ENCODE data around the gene TMEM62. TPM values are rescaled to one million over a fixed set of nuclear protein-coding genes. Genes with fewer than 3 reads are reported as not detected.
A peak's percentile ranks its signal among the peaks of the same experiment; 100 is the strongest.
"Not testable (repeated sequence)": the region's sequence is repeated elsewhere in the genome, so short reads cannot be mapped to it uniquely, and the experiment has no call there.

Gene TMEM62
- polyA plus RNA-seq, 3 donors, result 13.3 to 16.7 (median 15.7) TPM

DNA sequence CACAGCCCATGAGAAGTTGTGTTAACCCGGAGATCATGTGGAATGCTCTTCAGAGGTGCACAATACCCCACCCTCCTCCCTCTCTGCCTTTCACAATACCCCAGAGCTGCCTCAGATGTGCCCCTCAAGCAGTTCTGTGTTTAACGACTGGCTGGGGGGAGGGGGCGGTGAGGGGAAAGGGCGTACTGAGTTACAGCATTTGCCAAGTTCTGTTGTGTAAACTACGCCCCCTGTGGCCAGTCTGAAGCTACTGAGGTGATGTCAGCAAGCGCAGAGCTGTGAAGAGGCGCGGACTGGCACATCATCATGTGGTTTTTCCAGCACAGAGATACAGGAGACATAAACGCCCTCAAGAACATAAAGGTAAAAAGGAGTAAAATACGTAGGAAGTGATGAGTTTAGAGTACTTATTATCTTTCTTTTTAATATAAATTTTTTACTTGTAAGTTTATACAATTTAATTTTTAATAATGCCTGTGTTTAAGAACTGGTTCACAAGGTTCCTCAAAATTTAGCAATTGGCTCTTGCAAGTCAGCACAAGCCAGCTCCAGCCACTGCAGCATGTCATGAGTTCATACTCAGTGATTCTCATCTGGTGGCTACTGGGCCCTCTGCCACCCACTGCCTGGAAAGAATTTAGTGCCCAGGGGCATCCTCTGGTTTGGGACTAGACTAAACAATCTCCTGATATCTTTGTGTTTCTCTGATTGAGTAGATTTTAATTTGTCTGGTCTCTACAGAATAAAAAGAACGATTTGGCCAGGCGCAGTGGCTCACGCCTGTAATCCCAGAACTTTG, 85.7 kb downstream of the TMEM62 start:
- peak in 2 of 11 donors; percentile 13 for DNase-seq (ENCODE audit: extremely low read depth in 1 of 11, low read depth in 9 of 11, low spot score in 4 of 11)

DNA sequence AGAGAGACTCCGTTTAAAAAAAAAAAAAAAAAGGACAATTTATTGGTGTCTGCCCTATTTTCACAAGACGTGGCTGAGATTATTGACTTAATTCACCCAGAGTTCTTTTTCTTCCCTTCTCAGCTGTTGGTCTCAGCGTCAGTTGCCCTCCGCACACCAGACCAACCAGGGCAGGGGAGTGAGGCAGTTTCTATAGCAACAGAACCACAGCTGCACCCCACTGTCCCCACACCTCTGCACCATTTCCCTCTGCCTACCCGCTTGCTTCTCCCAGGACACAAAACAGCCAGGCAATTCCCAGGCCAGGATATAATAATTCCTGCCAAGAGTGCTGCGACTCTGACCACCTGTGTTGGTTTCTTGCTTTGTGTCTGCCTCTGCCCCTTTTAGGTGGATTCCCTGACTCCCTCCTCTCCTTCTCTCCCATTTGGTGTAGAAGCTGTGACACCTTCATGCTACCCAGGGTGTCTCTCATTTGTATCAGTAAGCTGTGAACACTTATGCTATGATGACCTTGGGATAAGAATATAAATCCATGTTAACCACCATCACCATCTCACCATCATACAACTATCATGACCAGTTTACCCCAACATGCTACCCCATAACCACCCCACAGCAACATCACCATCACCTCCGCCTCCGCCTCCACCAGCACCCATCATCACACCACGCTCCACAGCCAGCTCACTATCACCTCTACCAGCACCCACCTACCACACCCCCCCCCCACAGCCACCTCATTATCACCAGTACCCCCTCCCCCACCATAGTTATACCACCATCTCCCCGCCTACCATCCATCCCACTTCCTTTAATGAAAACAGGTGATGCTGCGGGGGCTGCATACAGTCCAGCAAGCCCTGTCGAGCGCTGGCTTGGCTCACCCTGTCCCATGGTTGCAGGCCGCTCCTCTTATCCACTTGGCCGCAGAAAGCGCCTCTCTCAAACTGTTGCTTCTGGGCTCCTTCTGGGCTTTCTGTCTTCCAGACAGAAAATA, 86.8 kb downstream of the TMEM62 start:
- DNase-seq (ENCODE audit: extremely low read depth in 1 of 11, low read depth in 9 of 11, low spot score in 4 of 11), result no peak

DNA sequence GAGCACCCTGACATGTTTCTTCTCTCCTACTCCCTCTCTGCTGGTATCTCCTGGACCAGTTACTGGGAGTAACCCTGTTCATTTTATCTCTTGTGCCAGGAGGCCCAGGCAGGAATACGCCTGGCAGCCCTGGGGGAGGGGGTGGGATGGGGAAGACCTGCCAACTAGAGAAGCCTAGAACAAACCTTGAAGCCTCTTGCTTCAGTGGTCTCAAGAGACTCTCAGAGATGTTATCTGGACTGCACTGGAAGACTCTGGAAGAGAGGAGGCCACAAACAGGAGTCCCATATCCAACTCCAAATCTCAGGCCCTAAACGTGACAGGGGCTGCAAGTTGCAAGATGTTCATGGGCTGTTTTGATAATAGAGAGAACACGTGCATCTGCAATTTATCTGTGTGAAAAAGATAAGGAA, 87.6 kb downstream of the TMEM62 start, which contains the start of gene EPB42:
TSS of gene EPB42 (minus strand) at position 28 of the 413 bp plus-strand sequence. CDS start 193 bp downstream, outside the sequence.
- no peak for DNase-seq (ENCODE audit: extremely low read depth in 1 of 11, low read depth in 9 of 11, low spot score in 4 of 11)

DNA sequence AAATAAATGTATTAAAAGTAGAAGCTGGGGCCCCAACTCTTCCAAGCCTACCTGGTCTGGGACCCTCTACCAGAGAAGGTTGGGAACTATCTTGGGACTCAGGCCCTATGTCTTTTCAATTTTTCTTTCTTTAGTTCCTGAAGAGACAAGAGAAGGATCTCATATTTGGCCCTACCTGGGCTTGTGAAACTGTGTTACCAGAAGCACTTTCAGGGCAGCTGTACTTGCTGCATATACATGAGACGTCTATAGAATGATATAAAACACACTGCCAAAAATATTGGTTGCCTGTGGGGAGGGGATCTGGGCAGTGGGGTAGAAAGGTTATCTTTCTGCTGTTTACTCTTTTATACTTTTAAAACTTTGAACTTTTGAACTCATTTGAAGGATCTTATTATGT, 88.0 kb downstream of the TMEM62 start:
- DNase-seq (ENCODE audit: extremely low read depth in 1 of 11, low read depth in 9 of 11, low spot score in 4 of 11), result no peak

DNA sequence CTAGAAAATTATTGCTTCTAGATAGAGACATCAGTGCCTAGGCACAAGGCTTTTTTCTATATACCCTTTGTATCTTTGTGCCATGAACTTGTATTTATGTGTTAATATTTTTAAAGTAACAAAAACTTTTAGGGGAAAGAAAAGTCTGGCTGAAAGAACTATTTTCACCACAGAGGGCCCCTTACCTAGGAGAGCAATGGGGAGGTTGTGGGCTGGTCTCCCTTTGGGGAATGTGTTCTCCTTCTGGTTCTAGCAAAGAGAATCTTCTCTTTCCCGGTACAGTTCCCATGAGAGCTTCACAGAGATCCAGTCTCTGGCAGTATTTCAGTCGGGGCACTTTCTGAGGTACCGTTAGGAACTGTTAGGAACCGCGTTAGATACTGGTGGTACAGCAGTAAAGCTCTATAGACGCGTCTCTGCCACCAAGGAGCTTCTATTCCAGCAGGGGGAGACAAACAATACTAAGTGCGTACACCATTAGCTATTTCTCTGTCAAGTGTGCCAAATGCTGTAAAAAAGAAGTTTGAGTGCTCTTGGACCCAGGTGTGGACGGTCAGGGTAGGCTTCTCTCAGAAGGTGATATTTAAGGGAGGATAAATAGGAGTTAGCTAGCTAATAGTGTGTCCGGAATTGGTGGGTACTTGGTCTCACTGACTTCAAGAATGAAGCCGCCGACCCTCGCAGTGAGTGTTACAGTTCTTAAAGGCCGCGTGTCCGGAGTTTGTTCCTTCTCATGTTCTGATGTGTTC, 92.0 kb downstream of the TMEM62 start:
- peak; percentile 7 to 57 (median 33) for DNase-seq (ENCODE audit: extremely low read depth in 1 of 11, low read depth in 9 of 11, low spot score in 4 of 11)

DNA sequence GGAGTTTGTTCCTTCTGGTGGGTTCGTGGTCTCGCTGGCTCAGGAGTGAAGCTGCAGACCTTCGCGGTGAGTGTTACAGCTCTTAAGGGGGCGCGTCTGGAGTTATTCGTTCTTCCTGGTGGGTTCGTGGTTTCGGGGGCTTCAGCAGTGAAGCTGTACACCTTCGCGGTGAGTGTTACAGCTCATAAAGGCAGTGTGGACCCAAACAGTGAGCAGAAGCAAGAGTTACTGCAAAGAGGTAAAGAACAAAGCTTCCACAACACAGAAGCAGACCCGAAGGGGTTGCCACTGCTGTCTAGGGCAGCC, 92.5 kb downstream of the TMEM62 start:
- not testable (repeated sequence) for DNase-seq (ENCODE audit: extremely low read depth in 1 of 11, low read depth in 9 of 11, low spot score in 4 of 11)

DNA sequence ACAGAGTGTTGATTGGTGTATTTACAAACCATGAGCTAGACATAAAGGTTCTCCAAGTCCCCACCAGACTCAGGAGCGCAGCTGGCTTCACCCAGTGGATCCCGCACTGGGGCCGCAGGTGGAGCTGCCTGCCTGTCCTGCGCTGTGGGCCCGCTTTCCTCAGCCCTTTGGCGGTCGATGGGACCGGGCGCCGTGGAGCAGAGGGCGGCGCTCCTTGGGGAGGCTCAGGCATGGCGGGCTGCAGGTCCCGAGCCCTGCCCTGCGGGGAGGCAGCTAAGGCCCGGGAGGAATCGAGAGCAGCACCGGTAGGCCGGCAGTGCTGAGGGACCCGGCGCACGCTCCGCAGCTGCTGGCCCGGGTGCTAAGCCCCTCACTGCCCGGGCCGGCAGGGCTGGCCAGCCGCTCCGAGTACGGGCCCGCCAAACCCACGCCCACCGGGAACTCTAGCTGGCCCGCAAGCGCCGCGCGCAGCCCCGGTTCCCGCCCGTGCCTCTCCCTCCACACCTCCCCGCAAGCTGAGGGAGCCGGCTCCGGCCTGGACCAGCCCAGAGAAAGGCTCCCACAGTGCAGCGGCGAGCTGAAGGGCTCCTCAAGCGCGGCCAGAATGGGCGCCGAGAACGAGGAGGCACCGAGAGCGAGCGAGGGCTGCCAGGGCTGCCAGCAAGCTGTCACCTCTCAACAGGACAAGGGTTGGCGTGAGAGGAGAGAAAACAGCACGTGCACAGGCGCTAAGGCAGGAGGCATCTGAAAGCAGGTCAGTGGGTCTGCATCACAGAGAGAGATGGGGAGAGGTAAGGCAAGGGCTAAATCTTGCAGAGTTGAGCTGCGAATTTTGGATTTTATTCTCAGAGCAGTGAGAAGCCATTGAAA, 93.3 kb downstream of the TMEM62 start:
- no peak for DNase-seq (ENCODE audit: extremely low read depth in 1 of 11, low read depth in 9 of 11, low spot score in 4 of 11)

DNA sequence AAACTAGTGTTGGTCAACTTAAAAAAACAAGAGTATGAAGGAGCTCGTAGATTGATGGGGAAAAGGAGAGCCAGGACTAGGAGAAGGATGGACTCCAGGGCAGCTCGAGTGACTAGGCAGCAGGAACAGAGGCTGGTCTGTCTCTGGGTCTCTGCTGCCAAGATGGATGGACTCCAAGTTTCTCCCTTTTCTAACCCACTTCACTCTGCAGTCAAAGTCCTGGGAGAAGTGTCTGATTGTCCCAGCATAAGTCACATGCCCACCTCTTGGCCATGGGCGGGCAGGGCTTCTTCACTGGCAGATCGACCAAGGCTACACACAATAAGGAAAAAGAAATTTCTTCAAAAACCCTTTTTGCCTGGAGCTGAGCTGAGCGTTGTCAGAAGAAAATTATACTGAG, 96.6 kb downstream of the TMEM62 start:
- no peak for DNase-seq (ENCODE audit: extremely low read depth in 1 of 11, low read depth in 9 of 11, low spot score in 4 of 11)

DNA sequence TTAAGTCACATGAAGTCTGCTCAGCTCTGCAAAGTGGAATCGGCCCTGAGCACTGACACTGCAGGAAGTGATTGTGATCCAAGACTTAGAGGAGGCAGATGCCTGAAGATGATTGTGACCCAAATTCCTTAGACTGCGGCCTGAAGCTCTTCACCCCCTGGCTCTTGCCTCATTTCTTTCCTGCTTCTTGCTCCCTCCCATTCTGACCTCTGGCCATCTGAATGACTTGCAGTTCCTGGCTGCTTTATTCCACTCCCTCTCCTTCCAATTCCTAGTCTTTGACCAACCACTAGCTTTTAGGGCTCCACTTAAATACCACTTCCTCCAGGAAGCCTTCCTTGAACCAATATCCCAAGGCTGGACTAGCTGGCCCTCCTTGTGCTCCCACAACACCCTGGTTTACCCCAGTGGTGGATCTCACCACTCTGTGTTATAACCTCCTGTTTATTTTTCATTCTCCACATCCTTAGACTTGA, 97.3 kb downstream of the TMEM62 start:
- DNase-seq (ENCODE audit: extremely low read depth in 1 of 11, low read depth in 9 of 11, low spot score in 4 of 11), result no peak

DNA sequence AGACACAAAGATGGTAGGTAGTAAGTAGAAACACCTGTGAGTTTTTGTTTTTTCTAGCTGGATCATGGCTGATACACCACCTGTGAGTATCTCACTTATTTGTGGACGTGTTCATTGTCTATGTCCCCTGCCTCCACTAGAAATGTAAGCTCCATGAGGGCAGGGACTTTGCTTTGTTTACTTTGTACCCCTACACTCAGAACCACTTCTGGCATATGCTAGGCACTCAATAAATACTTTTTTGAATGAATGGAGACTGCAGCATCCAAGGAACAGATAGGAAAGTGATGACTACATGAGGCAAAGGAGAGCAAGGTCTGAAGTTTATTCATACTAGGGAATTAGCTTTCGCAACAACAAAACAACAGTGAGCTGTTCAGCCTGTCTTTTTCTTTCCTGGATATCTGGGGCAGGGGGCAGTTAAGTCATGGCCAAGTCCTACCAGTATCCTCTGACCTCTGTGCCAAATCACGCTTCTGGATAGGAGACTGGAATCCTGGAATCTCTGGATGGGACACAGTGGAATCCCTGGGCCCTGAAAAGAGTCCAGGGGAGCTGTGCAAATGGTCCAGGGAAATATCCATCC, 99.0 kb downstream of the TMEM62 start:
- DNase-seq (ENCODE audit: extremely low read depth in 1 of 11, low read depth in 9 of 11, low spot score in 4 of 11), result no peak

Other genes starting within 250 kb of the TMEM62 start
- gene TTBK2, start 212.8 kb upstream of the TMEM62 start, polyA plus RNA-seq (ENCODE audit: insufficient read length in 3 of 3), result 10 to 100 TPM in 2 of 3 donors, 1 to 10 TPM in 1; 9.7 to 11.7 (median 10.8) TPM
- gene UBR1, start 27.5 kb upstream of the TMEM62 start, polyA plus RNA-seq (ENCODE audit: insufficient read length in 3 of 3), result 10 to 100 TPM; 20.3 to 27.5 (median 22.9) TPM
- 10 to 100 TPM; 46.7 to 56.7 (median 48.2) TPM for gene CCNDBP1, start 51.8 kb downstream of the TMEM62 start, polyA plus RNA-seq (ENCODE audit: insufficient read length in 3 of 3)
- gene EPB42, start 87.4 kb downstream of the TMEM62 start, polyA plus RNA-seq (ENCODE audit: insufficient read length in 3 of 3), result 1 to 10 TPM; 1.1 to 2.6 (median 1.2) TPM
- not detected for gene TGM5, start 133.3 kb downstream of the TMEM62 start, polyA plus RNA-seq (ENCODE audit: insufficient read length in 3 of 3)
- under 1 TPM in 1 of 3 donors, not detected in 2; 0.07 TPM for gene TGM7, start 168.7 kb downstream of the TMEM62 start, polyA plus RNA-seq (ENCODE audit: insufficient read length in 3 of 3)
- 10 to 100 TPM; 10.7 to 14.0 (median 12.5) TPM for gene LCMT2, start 197.0 kb downstream of the TMEM62 start, polyA plus RNA-seq (ENCODE audit: insufficient read length in 3 of 3)
- 10 to 100 TPM; 28.1 to 31.9 (median 31.1) TPM for gene ZSCAN29, start 237.5 kb downstream of the TMEM62 start, polyA plus RNA-seq (ENCODE audit: insufficient read length in 3 of 3)
- 10 to 100 TPM; 26.6 to 31.8 (median 27.0) TPM for gene TUBGCP4, start 237.5 kb downstream of the TMEM62 start, polyA plus RNA-seq (ENCODE audit: insufficient read length in 3 of 3)